NOMO-1 treated with dmso at 0.1 percent for 144 hours (cell line): ENCODE results near the gene ALG9.

Source experiments
- DNase-seq: peaks from one replicate; lab custom pipeline; 2025; ENCODE audit not compliant: unreplicated experiment; lab: John Stamatoyannopoulos, UW

The ALG9 gene

DNA sequence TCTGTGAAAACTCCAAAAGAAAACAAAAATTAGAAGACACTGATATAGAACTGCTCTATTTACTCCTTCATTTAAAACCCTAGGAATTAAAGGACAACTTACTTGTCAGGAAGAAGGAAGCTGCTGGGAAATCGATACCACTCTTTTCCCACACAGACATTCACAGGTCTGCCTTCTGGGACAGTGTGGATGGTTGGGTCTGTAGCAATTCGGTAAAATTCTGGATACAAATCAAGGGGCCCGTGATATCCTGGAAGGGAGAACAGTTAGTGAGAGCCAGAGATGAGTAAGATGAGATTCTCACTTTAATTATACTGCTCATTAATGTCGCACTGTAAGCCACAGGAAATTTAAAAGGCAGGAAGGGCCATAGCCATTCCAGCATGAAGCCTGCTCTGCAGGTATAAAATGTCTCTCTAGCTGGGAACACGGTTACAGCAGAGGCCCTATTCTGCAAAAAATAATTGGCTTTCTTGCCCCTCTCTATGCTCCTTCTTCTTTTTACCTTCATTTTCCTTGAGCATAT, 34.0 kb downstream of the ALG9 start:
- no peak for DNase-seq

- no peak for DNase-seq
Measured at GRCh38 chr11:111836721-111837120, 34.7 kb downstream of the ALG9 start.

DNA sequence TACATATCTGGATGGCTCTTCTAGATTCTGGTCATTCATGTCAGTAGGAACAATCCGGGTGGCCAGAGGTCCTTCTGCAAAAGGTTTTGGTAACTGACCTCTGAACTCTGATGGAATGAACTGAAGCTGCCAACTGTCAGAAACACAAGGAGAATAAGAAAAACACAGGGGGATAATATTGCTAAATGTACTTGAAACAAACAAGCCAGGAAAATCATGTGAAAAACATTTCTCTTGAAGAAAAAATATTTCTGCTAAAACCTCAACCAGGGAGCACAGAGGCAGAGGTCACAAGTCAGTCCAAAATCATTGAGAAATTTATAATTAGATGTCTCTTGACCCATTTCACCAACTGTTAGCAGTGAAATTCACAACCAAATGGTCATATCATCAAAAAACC, 35.2 kb downstream of the ALG9 start:
- DNase-seq, result no peak

DNA sequence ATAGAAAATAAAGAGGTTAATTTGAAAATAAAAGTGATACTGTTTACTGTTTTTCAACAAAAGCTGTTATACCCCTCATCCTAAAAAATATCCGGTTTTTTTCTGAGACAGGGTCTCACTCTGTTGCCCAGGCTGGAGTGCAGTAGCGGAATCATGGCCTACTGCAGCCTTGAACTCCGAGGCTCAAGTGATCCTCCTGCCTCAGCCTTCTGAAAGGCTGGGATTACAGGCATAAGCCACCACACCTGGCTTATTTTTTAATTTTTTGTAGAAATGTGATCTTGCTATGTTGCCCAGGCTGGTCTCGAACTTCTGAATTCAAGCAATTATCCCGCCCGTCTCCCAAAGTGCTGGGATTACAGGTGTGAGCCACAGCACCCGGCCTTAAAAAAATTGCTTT, 35.7 kb downstream of the ALG9 start:
- no peak for DNase-seq

- no peak for DNase-seq
Measured at GRCh38 chr11:111834432-111835163, 36.8 kb downstream of the ALG9 start.

GRCh38 chr11:111833524-111833923, 37.9 kb downstream of the ALG9 start:
- no peak for DNase-seq

DNA sequence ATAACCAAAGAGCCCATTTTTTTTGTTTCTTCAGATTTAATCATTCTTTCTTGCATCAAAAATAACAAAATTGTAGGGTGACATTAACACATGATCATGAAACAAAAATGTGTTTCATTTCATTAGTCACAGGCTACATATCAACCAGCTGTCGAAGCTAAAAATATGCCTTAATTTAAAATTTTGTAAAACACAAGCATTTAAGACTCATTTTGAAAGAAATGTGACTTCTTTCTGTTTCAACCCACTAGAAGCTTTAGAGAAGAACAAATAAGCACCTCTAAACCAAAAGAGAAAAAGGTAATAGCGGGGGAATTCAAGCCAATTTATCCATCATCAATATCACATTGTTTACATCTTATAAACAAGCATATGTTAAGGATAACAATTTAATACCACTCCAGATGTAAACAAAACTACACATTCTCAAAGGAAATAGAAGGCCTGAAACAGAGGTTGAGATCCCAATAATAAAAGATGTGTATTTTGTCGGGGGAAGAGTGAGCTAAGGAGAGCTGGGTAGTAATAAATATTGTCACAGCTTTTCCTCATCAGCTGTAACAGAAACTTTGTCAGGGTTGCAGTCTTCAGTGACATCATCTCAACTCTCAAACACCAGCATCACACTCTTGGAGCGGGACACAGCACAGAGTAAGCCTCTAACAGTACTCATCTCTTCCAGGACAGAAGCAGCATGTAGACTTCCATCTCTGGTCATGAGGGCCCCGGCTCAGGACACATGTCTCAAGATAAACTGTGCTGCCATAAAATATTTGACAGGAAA, 42.0 kb downstream of the ALG9 start:
- no peak for DNase-seq

GRCh38 chr11:111826322-111826950, 44.9 kb downstream of the ALG9 start:
- no peak for DNase-seq

DNA sequence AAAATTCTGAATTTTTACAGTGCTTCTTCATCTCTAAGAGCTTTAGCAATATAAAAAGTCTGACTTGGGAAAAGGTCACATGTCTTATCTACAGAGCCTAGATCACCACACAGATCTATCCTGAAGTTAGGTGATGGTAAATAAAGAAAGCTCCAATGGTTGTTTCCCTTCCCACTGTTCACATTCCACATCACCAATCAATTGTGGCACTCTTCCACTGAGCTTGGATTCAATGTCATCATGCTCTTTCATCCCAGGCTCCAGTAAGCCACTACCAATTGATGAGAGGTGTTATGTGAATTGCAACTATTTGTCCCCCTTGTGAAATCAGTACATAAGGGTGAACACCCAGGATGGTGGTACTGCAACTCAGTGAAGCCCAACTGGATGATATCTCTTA, 47.8 kb downstream of the ALG9 start:
- no peak for DNase-seq

GRCh38 chr11:111823131-111823530, 48.2 kb downstream of the ALG9 start:
- no peak for DNase-seq

DNA sequence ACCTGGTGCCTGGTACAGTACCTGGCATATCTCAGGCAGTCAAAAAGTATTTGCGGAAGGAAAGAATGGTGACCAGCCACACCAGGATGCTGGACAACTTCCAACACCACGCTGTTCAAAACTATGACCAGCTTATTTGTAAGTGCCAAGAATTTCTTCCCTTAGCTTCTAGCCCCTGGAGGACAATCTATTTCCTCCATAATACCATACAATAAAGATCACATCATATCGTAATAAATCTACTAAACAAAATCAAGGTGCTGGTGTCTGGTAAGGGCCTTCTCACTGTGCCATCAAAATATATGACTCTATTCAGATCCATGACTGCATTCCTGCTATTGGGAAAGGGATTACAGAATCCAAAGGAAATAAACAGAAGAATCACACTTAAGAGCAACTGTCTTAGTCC, 51.5 kb downstream of the ALG9 start:
- DNase-seq, result no peak

DNA sequence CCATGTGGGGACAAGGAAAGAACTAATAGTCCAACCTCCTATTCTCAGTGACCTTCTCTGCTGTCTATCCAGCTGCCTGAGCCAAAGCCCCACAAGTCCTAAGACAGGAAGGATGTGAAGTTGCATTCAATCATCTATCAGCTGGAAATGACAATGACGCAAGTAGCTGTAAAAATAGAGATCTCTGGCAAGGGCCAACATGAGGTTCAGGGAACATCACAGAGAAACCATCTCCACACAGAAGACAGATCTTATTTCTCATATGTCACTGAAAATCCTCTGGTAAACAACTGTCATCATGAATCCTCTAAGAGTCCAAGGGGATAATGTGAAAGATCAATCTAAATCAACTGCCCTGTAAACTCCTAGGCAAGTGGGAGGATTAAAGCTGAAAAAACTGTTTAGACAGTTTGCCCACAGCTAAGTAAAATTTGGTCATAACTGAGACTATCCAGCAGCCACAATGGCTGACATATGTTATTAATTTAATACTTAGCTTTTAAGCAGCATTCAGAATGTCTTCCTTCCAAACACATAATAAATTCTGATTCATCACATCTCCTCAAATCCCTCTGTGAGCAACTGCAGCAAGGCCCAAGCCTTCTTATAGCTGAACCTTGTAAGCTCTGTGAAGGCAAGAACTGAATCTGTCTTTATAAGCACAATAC, 52.1 kb downstream of the ALG9 start:
- no peak for DNase-seq

DNA sequence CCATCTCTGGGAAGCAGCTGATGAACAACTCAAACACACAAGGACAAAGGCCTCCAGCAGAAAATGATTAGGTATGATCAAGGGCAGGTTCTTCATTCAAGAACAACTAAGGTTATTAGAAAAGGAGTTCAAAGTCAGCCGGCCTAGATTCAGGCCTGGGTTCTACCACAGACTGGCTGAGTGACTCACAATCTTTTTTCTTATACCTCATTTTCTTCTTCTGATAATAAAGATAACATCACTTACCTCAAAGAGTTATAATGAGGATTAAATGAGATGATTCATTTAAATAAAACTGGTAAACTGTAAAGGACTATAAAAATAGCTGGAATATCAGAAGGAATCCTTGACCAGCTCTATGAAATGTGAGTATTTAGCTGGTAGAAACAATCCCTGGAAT, 55.9 kb downstream of the ALG9 start:
- DNase-seq, result no peak

DNA sequence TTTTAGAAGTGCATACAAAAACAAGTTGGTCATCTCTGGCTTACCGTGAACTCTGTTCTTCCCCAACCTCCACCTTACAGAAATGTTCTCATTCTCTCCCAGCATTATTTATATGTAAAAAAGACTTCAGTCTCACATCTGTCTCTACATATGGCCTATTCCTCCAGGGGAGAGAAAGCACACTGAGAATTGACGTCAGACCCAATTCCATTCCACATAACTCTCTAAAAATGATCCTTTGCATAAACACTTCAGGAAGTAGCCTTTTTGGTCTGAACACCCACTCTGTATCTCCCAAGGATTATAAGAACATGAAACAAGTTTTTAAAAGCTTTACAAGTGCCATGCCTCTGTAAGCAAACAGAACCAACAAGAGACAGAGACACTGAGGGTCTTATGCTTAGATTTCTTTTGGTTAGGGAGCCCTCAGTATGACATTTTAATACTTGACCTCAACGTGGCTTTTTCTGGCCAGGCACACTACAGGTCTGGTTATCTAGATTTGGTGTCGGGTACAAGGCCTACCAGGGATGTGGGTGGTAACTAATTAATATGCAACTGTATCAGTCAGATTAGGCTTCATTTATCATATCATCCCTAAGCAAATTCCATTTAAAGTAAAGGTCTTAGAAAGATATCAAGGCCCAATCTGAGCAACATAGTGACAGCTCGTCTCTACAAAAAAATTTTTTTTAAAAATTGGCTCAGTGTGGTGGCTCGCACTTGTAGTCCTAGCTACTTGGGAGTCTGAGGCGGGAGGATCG, 56.6 kb downstream of the ALG9 start:
- DNase-seq, result no peak

DNA sequence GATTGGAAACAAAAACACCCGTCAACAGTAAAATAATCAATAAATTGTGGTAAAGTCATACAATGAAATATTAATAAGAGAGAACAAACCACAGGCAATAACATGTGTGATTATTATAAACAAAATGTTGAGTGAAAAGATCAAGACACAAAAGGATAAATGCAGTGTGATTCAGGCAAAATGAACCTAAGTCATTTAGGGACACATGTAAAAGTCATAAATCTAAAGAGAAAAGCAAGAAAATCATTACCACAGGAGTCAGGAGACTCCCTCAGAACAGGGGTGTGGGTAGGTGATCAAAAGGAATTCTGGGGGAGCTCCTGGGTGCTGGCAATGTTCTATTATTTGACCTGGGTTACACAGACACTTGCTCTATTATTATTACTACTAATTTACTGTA, 57.3 kb downstream of the ALG9 start:
- no peak for DNase-seq

GRCh38 chr11:111812211-111812610, 59.2 kb downstream of the ALG9 start:
- no peak for DNase-seq

DNA sequence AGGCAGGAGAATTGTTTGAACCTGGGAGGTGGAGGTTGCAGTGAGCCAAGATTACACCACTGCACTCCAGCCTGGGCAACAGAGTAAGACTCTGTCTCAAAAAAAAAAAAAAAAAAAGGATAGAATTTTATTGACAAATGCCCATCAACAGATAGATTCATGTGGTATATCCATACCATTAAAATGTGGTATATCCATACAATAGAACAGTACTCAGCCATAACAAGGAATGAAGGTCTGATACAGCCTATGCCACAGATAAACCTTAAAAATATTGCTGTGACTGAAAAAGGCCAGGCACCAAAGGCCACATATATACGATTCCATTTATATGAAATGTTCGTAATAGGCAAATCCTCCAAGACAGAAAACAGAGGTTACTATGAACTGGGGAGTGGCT, 59.9 kb downstream of the ALG9 start:
- DNase-seq, result no peak

- DNase-seq, result no peak
Measured at GRCh38 chr11:111808834-111809233, 62.5 kb downstream of the ALG9 start.

DNA sequence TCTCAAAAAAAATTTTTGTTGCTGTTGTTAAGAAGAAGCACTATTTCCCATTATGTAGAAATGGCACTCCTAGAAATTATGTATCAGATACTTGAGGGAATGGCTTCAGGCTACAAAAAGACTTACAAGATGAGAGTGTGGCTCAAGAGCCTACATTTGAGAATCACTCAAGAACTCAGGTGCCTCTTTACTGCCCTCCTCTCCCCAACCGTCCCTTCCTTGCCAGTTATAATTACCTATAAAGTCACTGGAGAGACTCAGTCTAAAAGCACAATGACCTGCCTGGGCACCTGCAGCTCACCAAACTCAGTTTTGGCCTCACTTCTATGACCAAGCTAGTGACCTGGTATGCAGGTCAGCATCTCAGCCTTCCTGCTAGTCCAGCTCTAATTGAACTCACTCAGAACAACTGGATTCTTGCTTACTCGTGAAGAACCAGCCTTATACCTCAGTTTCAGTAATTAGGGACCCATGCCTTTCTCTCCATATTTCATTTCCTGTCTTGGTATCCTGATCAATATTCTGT, 63.3 kb downstream of the ALG9 start:
- no peak for DNase-seq

GRCh38 chr11:111807076-111807475, 64.3 kb downstream of the ALG9 start:
- DNase-seq, result no peak
